SK-N-SH treated with all-trans-retinoic acid at 6 μM for 48 hours (cell line): Measurements from ENCODE around the gene ADAMTS13.

Experiments used
- ATAC-seq: fragments of 200-7000 bp; cut with Tn5 transposase; 3 replicates; pipeline ENCODE4 v1.9.1; 2020; ENCODE audit warnings: mild to moderate bottlenecking, moderate library complexity
- ARNTL ChIP-seq: fragments of 450-650 bp; formaldehyde crosslinking; IDR thresholded peaks from 2 replicates; pipeline ENCODE4 v1.5.0; 2020; ENCODE audit warnings: low read depth, mild to moderate bottlenecking, moderate library complexity, borderline replicate concordance
- BACH2 ChIP-seq: fragments of 250-450 bp; sonication (Bioruptor Pico); IDR thresholded peaks from 2 replicates; pipeline ENCODE4 v1.9.0; 2021; ENCODE audit warnings: mild to moderate bottlenecking, borderline replicate concordance
- CSDC2 ChIP-seq: fragments of 250-450 bp; sonication (Bioruptor Pico); IDR thresholded peaks from 2 replicates; pipeline ENCODE4 v1.5.0; 2020; ENCODE audit warnings: mild to moderate bottlenecking, moderate library complexity
- ESRRG ChIP-seq: fragments of 250-450 bp; sonication (Bioruptor Pico); IDR thresholded peaks from 2 replicates; pipeline ENCODE4 v1.6.1; 2021; ENCODE audit warnings: mild to moderate bottlenecking
- GLIS3 ChIP-seq: fragments of 250-450 bp; sonication (Bioruptor Pico); IDR thresholded peaks from 2 replicates; pipeline ENCODE4 v1.5.0; 2020; ENCODE audit warnings: mild to moderate bottlenecking, moderate library complexity
- ISL1 ChIP-seq: fragments of 250-450 bp; sonication (Bioruptor Pico); IDR thresholded peaks from 2 replicates; pipeline ENCODE4 v2.1.2; 2022; ENCODE audit warnings: mild to moderate bottlenecking, moderate library complexity
- PPARA ChIP-seq: fragments of 250-450 bp; sonication (Bioruptor Pico); IDR thresholded peaks from 2 replicates; pipeline ENCODE4 v1.5.0; 2020; ENCODE audit warnings: mild to moderate bottlenecking, borderline replicate concordance
- SNAI2 ChIP-seq: fragments of 250-450 bp; sonication (Bioruptor Pico); IDR thresholded peaks from 2 replicates; pipeline ENCODE4 v1.5.0; 2020; ENCODE audit warnings: mild to moderate bottlenecking, moderate library complexity
- TCF4 ChIP-seq: fragments of 250-450 bp; sonication (Bioruptor Pico); IDR thresholded peaks from 2 replicates; pipeline ENCODE4 v1.8.0; 2021; ENCODE audit warnings: mild to moderate bottlenecking, moderate library complexity, borderline replicate concordance
- TOX ChIP-seq: fragments of 250-450 bp; sonication (Bioruptor Pico); IDR thresholded peaks from 2 replicates; pipeline ENCODE4 v1.8.0; 2021; ENCODE audit warnings: mild to moderate bottlenecking, moderate library complexity, borderline replicate concordance
- ZC3H10 ChIP-seq: fragments of 250-450 bp; sonication (Bioruptor Pico); IDR thresholded peaks from 2 replicates; pipeline ENCODE4 v1.5.1; 2021; ENCODE audit warnings: mild to moderate bottlenecking, moderate library complexity
- ZFP3 ChIP-seq: fragments of 250-450 bp; sonication (Bioruptor Pico); IDR thresholded peaks from 2 replicates; pipeline ENCODE4 v1.5.0; 2020; ENCODE audit warnings: mild to moderate bottlenecking, moderate library complexity
- ZFP30 ChIP-seq: fragments of 450-650 bp; formaldehyde crosslinking; IDR thresholded peaks from 2 replicates; pipeline ENCODE4 v1.5.0; 2022; ENCODE audit warnings: mild to moderate bottlenecking, moderate library complexity
- ZNF565 ChIP-seq: fragments of 450-650 bp; formaldehyde crosslinking; conservative IDR thresholded peaks from 2 replicates; pipeline ENCODE4 v1.5.0; 2020; ENCODE audit warnings: low read depth, mild to moderate bottlenecking, moderate library complexity
- ZNF70 ChIP-seq: fragments of 450-650 bp; formaldehyde crosslinking; IDR thresholded peaks from 2 replicates; pipeline ENCODE4 v1.5.0; 2020; ENCODE audit warnings: mild to moderate bottlenecking, moderate library complexity
- ZNF8 ChIP-seq: fragments of 450-650 bp; formaldehyde crosslinking; IDR thresholded peaks from 2 replicates; pipeline ENCODE4 v1.5.0; 2020; ENCODE audit warnings: mild to moderate bottlenecking, moderate library complexity
- TF ChIP-seq, protein P1 (sequence below): fragments of 250-450 bp; sonication (Bioruptor Pico); IDR thresholded peaks from 2 replicates; pipeline ENCODE4 v1.8.0; 2020; ENCODE audit warnings: mild to moderate bottlenecking, moderate library complexity, borderline replicate concordance
- TF ChIP-seq, protein P2 (sequence below): fragments of 250-450 bp; sonication (Bioruptor Pico); IDR thresholded peaks from 2 replicates; pipeline ENCODE4 v1.5.1; 2020; ENCODE audit warnings: low read depth, mild to moderate bottlenecking, moderate library complexity
- TF ChIP-seq, protein P3 (sequence below): fragments of 250-450 bp; sonication (Bioruptor Pico); IDR thresholded peaks from 2 replicates; pipeline ENCODE4 v1.5.0; 2020; ENCODE audit warnings: mild to moderate bottlenecking, moderate library complexity
- TF ChIP-seq, protein P4 (sequence below): fragments of 250-450 bp; sonication (Bioruptor Pico); IDR thresholded peaks from 2 replicates; pipeline ENCODE4 v1.5.1; 2021; ENCODE audit warnings: mild to moderate bottlenecking, moderate library complexity

Gene ADAMTS13

DNA sequence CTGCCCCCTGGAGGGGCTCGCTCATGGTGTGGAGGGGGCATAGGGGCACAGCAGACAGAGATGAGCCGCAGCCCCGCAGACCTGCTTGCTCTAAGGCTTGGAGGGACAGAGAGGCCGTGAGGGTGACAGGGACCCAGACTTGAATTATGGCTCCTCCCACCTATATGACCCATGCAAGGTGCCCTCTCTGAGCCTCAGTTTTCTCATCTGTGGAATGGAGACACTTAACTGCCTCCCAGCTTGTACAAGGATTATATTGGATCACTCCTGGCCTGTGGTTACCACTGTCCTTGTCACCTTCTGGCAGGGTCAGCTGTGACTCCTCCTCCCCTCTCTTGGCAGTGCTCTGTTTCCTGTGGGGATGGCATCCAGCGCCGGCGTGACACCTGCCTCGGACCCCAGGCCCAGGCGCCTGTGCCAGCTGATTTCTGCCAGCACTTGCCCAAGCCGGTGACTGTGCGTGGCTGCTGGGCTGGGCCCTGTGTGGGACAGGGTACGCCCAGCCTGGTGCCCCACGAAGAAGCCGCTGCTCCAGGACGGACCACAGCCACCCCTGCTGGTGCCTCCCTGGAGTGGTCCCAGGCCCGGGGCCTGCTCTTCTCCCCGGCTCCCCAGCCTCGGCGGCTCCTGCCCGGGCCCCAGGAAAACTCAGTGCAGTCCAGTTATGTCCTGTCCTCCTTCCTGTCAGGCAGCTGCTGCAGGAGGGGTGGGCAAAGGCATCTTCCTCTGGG lies 32.9 kb downstream of the ADAMTS13 start:
- TF ChIP-seq GLIS3 (CRISPR knock-in tag) (no peak), ZC3H10 (CRISPR knock-in tag) (no peak), BACH2 (CRISPR knock-in tag) (no peak), ZFP3 (CRISPR knock-in tag) (no peak), ARNTL (no peak), ZNF8 (CRISPR knock-in tag) (no peak), CSDC2 (CRISPR knock-in tag) (no peak), ZFP30 (CRISPR knock-in tag) (no peak), ZNF70 (CRISPR knock-in tag) (no peak), PPARA (CRISPR knock-in tag) (no peak), ZNF565 (CRISPR knock-in tag) (no peak), TCF4 (no peak)
- TF ChIP-seq, protein P1, sequence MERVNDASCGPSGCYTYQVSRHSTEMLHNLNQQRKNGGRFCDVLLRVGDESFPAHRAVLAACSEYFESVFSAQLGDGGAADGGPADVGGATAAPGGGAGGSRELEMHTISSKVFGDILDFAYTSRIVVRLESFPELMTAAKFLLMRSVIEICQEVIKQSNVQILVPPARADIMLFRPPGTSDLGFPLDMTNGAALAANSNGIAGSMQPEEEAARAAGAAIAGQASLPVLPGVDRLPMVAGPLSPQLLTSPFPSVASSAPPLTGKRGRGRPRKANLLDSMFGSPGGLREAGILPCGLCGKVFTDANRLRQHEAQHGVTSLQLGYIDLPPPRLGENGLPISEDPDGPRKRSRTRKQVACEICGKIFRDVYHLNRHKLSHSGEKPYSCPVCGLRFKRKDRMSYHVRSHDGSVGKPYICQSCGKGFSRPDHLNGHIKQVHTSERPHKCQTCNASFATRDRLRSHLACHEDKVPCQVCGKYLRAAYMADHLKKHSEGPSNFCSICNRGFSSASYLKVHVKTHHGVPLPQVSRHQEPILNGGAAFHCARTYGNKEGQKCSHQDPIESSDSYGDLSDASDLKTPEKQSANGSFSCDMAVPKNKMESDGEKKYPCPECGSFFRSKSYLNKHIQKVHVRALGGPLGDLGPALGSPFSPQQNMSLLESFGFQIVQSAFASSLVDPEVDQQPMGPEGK, result no peak
- TF ChIP-seq, protein P2, sequence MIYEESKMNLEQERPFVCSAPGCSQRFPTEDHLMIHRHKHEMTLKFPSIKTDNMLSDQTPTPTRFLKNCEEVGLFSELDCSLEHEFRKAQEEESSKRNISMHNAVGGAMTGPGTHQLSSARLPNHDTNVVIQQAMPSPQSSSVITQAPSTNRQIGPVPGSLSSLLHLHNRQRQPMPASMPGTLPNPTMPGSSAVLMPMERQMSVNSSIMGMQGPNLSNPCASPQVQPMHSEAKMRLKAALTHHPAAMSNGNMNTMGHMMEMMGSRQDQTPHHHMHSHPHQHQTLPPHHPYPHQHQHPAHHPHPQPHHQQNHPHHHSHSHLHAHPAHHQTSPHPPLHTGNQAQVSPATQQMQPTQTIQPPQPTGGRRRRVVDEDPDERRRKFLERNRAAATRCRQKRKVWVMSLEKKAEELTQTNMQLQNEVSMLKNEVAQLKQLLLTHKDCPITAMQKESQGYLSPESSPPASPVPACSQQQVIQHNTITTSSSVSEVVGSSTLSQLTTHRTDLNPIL (CRISPR knock-in tag), result no peak
- TF ChIP-seq, protein P3, sequence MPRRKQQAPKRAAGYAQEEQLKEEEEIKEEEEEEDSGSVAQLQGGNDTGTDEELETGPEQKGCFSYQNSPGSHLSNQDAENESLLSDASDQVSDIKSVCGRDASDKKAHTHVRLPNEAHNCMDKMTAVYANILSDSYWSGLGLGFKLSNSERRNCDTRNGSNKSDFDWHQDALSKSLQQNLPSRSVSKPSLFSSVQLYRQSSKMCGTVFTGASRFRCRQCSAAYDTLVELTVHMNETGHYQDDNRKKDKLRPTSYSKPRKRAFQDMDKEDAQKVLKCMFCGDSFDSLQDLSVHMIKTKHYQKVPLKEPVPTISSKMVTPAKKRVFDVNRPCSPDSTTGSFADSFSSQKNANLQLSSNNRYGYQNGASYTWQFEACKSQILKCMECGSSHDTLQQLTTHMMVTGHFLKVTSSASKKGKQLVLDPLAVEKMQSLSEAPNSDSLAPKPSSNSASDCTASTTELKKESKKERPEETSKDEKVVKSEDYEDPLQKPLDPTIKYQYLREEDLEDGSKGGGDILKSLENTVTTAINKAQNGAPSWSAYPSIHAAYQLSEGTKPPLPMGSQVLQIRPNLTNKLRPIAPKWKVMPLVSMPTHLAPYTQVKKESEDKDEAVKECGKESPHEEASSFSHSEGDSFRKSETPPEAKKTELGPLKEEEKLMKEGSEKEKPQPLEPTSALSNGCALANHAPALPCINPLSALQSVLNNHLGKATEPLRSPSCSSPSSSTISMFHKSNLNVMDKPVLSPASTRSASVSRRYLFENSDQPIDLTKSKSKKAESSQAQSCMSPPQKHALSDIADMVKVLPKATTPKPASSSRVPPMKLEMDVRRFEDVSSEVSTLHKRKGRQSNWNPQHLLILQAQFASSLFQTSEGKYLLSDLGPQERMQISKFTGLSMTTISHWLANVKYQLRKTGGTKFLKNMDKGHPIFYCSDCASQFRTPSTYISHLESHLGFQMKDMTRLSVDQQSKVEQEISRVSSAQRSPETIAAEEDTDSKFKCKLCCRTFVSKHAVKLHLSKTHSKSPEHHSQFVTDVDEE (CRISPR knock-in tag), result no peak
- no peak for ATAC-seq

DNA sequence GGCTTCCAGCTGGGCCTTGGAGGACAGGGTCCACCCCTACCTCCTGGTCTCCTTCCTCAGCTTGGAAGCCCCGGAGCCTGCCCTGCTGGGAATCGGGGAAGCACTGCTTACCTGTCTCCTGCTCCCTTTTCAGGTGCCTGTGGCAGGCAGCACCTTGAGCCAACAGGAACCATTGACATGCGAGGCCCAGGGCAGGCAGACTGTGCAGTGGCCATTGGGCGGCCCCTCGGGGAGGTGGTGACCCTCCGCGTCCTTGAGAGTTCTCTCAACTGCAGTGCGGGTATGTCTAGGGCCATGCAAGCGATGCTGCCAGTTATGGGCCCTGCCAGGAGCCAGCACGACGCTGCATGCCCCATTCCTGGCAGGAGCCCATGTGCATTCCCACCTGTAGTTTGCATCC lies 33.8 kb downstream of the ADAMTS13 start:
- TF ChIP-seq, protein P4, sequence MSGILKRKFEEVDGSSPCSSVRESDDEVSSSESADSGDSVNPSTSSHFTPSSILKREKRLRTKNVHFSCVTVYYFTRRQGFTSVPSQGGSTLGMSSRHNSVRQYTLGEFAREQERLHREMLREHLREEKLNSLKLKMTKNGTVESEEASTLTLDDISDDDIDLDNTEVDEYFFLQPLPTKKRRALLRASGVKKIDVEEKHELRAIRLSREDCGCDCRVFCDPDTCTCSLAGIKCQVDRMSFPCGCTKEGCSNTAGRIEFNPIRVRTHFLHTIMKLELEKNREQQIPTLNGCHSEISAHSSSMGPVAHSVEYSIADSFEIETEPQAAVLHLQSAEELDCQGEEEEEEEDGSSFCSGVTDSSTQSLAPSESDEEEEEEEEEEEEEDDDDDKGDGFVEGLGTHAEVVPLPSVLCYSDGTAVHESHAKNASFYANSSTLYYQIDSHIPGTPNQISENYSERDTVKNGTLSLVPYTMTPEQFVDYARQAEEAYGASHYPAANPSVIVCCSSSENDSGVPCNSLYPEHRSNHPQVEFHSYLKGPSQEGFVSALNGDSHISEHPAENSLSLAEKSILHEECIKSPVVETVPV (CRISPR knock-in tag), result no peak
- no peak for TF ChIP-seq TCF4

DNA sequence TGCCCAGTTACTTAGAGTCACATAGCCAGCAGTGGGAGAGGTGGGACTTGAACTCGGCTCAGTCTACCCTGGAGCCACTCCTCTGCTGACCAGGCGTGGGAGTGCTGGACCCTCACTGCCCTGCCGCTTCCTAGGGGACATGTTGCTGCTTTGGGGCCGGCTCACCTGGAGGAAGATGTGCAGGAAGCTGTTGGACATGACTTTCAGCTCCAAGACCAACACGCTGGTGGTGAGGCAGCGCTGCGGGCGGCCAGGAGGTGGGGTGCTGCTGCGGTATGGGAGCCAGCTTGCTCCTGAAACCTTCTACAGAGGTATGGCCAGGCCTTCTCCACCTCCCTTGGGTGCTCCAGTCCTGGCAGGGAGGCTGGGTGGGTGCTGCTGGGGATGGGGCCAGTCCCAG lies 34.2 kb downstream of the ADAMTS13 start:
- no peak for ATAC-seq
- TF ChIP-seq, protein P4 (CRISPR knock-in tag), result no peak
- TF ChIP-seq TOX (CRISPR knock-in tag) (no peak), ZFP30 (CRISPR knock-in tag) (no peak), ZNF8 (CRISPR knock-in tag) (no peak), ISL1 (CRISPR knock-in tag) (no peak), ZNF70 (CRISPR knock-in tag) (no peak), ZNF565 (CRISPR knock-in tag) (no peak), ESRRG (CRISPR knock-in tag) (no peak), PPARA (CRISPR knock-in tag) (no peak), SNAI2 (CRISPR knock-in tag) (no peak), ZC3H10 (CRISPR knock-in tag) (no peak), TCF4 (no peak), GLIS3 (CRISPR knock-in tag) (no peak), ZFP3 (CRISPR knock-in tag) (no peak)
- TF ChIP-seq, protein P3 (CRISPR knock-in tag), result no peak
- TF ChIP-seq, protein P1, result no peak

More for the DNA sequence above, 33.8 kb downstream of the ADAMTS13 start:
- no peak for ATAC-seq
